ENCODE data around the gene TNFSF13B.

Gene TNFSF13B

GRCh38 chr13:108268466-108269112 lies 929 bp upstream of the TNFSF13B start:
- no peak for TF ChIP-seq CTCF (IDR thresholded peaks at IDR 0.05; ENCODE audit: extremely low read depth, missing control alignments)
- no peak for DNase-seq (ENCODE audit: low spot score)

- TF ChIP-seq CTCF (IDR thresholded peaks at IDR 0.05; ENCODE audit: extremely low read depth, missing control alignments): no peak
- DNase-seq (ENCODE audit: low spot score): no peak
Measured at GRCh38 chr13:108270442-108270841, 924 bp downstream of the TNFSF13B start.

GRCh38 chr13:108272333-108272732 lies 2.8 kb downstream of the TNFSF13B start:
- no peak for DNase-seq (ENCODE audit: low spot score)
- no peak for TF ChIP-seq CTCF (IDR thresholded peaks at IDR 0.05; ENCODE audit: extremely low read depth, missing control alignments)

- DNase-seq (ENCODE audit: low spot score): no peak
- no peak for TF ChIP-seq CTCF (IDR thresholded peaks at IDR 0.05; ENCODE audit: extremely low read depth, missing control alignments)
Measured at GRCh38 chr13:108273429-108274118, 4.1 kb downstream of the TNFSF13B start.

- DNase-seq (ENCODE audit: low spot score): no peak
- TF ChIP-seq CTCF (IDR thresholded peaks at IDR 0.05; ENCODE audit: extremely low read depth, missing control alignments): no peak
Measured at GRCh38 chr13:108274718-108275117, 5.2 kb downstream of the TNFSF13B start.

- TF ChIP-seq CTCF (IDR thresholded peaks at IDR 0.05; ENCODE audit: extremely low read depth, missing control alignments): no peak
- DNase-seq (ENCODE audit: low spot score): no peak
Measured at GRCh38 chr13:108276060-108276459, 6.5 kb downstream of the TNFSF13B start.

GRCh38 chr13:108278466-108278865 lies 8.9 kb downstream of the TNFSF13B start:
- TF ChIP-seq CTCF (IDR thresholded peaks at IDR 0.05; ENCODE audit: extremely low read depth, missing control alignments): no peak

More at GRCh38 chr13:108278466-108278865, 8.9 kb downstream of the TNFSF13B start:
- DNase-seq (ENCODE audit: low spot score): no peak
